22Rv1 (cell line): ENCODE measurements around the gene AGAP3.

ENCODE experiments used
- H3K27ac ChIP-seq: fragments of 450-650 bp; 2 replicates; pipeline ENCODE4 v1.5.1; 2017
- CTCF ChIP-seq: fragments of 450-650 bp; IDR thresholded peaks from 2 replicates; pipeline ENCODE4 v1.5.1; 2017; ENCODE audit warnings: mild to moderate bottlenecking
- ZFX ChIP-seq: fragments of 450-650 bp; IDR thresholded peaks from 2 replicates; pipeline ENCODE4 v1.6.1; 2017; ENCODE audit warnings: antibody characterized with exemption, borderline replicate concordance

The AGAP3 gene

DNA sequence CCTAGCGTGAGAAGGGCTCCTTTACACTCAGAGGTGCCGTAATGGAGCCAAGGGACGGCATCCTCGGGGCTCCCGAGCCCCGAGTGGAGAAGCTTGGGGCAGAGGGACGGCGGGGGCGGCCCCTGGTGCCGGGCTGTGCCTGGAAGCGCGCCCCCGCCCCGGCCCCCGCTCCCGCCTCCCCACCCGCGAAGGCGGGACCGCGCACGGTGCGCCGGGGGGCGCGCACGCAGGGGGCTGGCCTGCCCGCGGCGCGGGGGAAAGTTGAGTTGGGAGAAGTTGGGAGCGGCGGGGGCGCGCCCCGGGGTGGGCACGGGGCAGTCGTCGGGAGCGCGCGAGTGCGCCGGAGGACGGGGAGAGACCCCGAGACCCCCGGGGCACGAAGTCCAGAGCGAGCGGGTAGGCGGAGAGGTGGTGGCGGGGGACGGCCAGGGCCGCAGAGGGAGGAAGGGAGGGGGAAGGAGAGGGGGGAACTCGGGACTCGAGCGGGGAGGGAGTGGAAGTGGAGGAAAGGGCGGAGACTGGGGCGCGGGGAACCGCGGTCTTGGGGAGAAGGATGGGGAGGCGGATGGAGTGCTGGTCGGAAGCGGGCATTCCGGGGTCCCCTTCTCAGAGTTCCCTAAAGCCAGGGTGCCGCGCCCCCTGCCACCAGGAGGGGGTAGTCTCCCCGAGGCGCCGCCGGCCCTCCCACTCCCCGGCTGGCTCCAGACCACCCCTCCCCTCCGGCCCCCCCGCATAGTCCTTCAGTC is 26.7 kb upstream of the AGAP3 start, which contains the start of gene SLC4A2:
TSS of gene SLC4A2 (plus strand) at position 223 of the 746 bp plus-strand sequence. CDS start 2,399 bp downstream, outside the sequence.
- TF ChIP-seq ZFX (no peak), CTCF (peak; percentile 41)
- peak within 1 kb of the TSS; percentile 96 for H3K27ac ChIP-seq

GRCh38 chr7:151060113-151060415 is 26.2 kb upstream of the AGAP3 start:
- peak overlapping the region; percentile 96 for H3K27ac ChIP-seq
- TF ChIP-seq CTCF: peak; percentile 22; the same call in 1 of the 2 replicates
- TF ChIP-seq ZFX: no peak

GRCh38 chr7:151060416-151061212 is 25.7 kb upstream of the AGAP3 start:
- peak overlapping the region; percentile 96 for H3K27ac ChIP-seq

GRCh38 chr7:151061213-151062110 is 24.8 kb upstream of the AGAP3 start:
- peak overlapping the region; percentile 96 for H3K27ac ChIP-seq
- TF ChIP-seq CTCF (no peak), ZFX (no peak)

More at GRCh38 chr7:151060416-151061212, 25.7 kb upstream of the AGAP3 start:
- no peak for TF ChIP-seq CTCF
- no peak for TF ChIP-seq ZFX

- peak overlapping the region; percentile 96 for H3K27ac ChIP-seq
- TF ChIP-seq ZFX: no peak
- no peak for TF ChIP-seq CTCF
Observed at GRCh38 chr7:151062111-151062398, 24.2 kb upstream of the AGAP3 start.

GRCh38 chr7:151062399-151063211 is 23.7 kb upstream of the AGAP3 start:
- H3K27ac ChIP-seq: peak overlapping the region; percentile 96
- no peak for TF ChIP-seq ZFX
- TF ChIP-seq CTCF: no peak
